Astrocyte of the hippocampus (primary cell): ENCODE data around the gene NCOR2.
A peak's percentile ranks its signal among the peaks of the same experiment; 100 is the strongest.

ENCODE experiments used
- DNase-seq: peaks from one replicate; pipeline ENCODE4 v3.0.0; 2011; ENCODE audit warnings: low read depth, low spot score

Gene NCOR2

DNA sequence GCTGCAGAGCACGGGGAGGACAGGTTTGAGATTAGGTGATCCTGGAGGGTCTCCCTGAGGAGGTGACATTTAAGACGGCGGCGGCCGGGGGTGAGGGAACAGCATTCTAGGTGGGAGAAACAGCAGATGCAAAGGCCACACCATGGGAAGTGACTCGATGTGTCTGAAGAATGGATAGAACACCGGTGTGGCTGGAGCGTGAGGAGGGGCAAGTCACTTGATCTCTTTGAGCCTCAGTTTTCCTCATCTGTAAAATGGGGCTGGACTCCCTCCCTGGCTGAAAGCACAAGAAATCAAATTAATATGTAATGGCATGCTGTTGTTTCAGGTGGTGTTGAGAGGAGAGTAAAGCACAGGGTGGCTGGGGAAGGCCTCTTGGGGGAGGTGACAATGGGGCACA lies 10.0 kb upstream of the NCOR2 start:
- no peak for DNase-seq

DNA sequence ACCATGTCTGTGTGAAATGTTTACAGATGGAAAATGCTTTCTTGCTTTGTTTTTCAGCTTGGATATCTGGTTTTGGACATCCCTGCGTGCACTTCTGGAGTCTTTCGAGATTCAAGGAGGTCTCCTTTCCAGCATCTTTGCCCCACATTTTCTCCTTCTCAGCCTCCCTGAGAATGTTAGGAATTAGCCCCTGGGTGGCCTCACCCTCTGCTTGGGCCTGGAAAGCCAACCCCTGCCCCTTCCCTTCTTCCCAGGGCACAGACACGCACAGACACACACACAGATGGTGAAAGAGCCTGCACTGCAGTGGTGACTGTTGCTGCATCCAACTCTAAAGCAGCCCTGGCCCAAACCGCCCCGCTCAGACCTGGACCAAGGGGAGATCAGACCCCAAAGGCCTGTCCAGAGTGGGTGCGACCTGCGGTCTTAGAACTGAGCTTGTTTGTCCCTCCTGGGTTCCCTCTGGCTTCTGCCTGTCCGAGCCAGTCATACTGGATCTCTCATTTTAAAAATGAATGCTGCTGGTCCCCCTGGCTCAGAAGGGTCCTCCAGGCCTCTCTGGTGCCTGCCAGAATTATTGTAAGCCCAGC lies 8.7 kb upstream of the NCOR2 start:
- DNase-seq: no peak

DNA sequence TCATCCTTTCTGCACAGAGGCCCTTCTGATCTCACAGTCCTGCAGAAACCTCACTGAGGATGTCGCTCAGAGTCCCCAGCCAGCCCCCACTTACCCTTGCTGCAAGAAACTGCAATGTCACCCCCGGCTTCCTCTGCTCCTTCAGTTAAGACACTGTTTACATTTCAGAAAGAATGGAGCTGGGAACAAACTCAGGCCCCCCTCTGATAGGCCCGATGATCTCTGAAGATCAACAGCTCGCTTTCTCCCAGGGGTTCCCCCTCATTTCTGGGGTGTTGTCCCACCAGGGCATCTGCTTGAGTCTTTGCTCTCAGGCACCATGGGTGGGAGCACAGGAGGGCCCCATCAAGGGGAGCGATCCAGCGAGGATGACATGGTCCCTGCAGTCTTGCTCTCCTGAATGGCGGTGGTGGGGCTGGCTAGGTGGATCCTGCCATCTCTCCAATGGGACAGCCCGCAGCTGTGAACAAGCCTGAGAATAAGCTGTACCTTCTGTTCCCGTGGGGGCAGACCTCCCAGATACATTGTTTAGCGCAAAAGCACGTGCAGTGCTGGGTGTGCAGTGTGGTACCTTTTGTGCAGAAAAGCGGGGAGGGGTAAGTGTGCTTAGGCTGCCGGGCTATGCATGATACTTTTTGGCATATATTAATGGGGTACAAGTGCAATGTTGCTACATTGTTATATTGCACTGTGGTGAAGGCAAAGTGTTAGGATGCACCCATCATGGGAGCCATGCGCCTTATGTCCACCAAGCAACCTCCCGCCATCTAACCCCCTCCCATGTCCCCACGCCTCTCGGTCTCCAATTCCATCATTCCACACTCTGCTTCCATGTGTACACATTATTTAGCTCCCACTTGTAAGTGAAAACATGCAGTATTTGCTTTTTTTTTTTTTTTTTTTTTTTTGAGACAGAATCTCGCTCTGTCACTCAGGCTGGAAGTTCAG lies 6.7 kb upstream of the NCOR2 start:
- no peak for DNase-seq

DNA sequence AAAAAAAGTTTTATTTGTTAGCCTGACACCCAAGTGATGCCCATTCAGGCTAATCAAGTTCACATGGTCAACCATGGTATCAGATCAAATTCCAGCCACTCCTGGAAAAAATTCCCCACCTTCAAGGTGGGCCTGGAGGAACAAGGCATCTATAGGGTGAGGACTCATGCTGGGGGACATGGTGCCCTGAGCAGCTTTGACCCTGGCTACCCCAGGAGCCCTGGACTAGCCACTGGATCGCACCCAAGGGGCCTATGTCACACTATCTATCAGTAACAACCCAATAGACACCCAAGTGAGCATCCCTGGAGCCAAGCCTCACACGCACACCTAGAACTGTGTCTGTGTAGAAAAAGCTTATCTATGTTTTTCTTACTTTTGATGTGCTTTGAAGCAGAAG lies 4.1 kb upstream of the NCOR2 start:
- DNase-seq: no peak

DNA sequence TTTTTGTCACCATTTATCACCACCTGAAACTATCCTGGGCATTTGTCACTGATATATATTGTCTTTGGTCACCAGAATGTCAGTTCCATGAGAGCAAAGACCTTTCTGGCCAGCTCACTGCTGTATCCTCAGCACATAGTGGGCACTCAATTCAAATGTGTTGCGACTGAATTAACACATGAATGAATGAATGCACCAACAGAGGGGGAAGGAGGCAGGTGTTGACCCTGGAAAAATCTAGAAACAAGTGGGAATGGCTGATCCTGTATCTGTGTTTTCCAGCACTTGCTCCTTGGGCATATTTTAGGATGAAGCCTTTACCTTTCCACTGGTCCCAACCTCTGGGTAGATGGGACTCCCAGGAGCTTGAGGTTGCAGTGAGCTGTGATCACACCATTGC lies 3.4 kb upstream of the NCOR2 start:
- no peak for DNase-seq

DNA sequence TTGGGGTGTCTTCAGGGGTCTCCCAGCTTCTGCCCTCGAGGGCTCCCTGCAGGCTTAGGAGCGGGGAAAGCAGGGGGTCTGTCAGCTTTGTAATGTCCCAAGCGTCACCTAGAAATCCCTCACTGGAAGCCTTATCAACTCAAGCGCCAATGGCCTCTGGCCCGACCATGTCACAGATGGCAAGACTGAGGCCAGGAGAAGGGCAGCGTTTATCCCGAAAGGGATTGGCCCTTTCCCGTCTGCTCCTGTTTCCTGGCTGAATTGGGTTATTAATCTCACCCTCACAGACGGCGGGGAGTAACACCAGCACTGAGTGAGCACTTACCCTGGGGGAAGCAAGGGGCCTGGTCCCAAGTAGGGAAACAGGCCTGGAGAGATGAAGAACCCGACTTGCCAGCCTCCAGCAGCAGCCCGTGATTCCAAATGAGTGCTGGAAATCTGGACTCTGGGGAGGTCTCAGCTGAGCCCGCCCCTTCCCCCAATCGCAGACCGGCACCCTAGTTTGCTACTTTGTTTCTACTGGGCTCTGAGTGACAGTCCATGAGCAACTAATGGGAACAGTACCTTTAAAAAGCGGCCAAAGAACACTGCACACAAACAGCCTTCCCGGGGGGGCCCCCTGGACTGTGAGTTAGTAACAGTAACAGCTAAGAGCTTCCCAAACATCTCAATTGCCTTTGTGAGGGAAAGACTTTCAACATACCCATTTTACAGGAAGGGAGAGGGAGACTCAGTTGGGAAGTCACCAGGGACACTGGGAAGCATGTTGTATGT lies 2.1 kb upstream of the NCOR2 start:
- peak; percentile 56 for DNase-seq

DNA sequence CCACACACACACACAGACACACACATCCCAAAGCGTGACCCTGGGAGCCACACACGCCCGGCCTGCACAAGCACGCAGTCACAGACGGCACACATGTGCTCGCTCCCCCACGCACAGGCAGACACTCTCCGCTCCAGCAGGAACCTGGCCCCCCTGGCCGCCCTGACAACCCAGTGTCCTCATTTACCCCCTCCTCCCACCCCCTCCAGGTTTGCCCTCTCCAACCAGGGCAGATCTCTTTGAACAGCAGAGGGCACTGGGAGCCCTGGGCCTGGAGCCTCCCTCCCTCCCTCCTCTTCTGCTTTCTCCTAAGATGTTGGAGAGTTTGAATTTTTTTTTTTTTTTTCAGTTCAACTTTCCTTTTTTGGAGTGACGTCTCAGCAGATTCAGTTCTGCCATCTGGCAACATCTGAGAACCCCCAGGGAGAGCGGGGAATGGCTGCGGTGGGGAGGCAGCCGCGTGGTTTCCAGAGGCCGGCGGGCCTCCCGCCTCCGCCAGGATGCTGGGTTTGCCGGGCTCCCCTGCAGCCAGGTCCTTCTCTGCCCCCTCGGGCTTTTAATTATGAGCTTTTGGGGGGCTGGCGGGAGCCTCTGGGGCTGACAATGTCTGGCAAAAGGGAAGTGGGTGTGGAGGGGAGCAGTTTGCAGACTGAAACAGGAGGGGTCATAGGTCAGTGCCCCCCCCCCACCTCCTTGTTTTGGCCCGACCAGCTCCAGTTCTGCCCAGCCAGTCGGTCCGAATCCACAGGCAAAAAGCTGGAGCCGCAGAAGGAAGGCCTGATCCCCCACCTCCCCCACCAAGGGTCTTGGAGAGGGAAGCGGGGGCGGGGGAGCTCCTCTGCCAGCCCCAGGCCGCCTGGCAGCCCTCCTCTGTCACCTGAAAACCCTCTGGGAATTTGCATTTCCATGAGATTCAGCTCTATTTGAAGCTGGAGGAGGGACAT lies 1.3 kb upstream of the NCOR2 start:
- peak; percentile 96 for DNase-seq

DNA sequence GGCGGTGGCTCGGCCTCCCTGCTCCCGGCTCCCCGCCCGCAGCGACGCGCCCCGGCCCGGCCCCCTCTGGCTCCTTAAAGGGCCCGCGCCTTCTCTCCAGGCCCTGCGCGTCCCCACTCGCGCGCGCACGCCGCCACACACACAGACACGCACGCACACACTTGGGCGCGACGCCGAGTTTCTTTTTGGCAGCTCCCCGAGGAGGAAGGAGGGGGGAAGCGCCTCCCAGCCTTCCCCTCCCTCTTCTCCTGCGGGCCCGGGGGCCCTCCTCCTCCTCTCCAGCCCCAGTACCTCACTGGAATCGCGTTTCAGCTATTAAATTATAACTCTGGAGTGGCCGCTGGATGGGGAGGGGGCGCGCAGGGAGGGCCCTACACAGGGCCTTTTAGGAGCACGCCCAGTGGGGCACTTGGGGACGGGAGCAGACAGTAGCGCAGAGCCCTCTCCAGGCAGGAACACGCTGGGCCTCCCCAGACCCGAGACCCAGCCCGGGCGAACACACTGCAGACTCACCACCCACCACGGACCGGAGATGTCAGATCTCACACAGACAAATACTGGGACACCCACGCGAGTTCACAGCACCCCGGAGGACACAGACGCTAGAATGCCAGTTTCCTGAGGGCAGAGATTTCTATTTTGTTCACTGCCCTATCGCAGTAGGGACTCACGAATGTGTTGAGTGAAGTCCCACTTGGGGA lies 411 bp upstream of the NCOR2 start:
- DNase-seq: peak; percentile 98

DNA sequence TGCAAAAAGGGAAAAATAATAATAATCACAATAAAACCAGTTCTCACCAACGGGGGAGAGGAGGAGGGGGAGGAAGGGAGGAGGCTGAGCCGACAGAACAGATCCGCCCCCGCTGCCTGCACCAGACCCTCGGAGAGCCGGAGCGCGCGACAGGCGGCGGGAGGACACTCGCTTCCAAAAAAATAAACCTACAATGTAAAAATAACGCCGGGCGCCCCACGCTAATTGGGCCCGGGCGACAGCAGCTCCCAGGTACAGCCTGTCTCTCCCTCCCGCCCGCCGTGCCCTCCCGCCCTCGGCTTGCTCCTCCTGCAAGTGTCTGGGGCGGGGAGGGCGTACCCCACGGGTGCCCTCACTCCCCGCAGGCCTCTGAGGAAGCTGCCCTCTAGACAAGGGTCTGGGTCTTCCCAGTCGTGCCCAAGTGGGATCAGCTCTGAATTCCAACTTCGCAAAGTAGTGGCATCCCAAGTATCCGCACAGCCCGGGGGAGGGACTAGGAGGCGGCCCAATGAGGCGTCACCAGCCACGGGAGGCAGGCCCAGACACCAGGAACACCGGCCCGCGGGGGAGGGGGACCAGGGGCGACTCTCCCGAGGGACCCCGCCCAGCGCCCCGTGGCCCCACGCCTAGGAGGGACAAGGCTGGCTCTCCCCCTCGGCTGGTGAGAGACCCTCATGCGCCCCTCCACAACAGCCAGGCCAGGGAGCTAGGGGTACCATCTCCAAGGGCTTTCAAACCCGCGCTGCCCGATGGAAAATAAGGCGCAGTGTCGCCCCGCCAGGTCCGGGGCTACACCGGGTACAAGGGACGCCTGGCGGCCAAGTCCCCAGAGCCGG lies 1.0 kb downstream of the NCOR2 start:
- peak; percentile 92 for DNase-seq

DNA sequence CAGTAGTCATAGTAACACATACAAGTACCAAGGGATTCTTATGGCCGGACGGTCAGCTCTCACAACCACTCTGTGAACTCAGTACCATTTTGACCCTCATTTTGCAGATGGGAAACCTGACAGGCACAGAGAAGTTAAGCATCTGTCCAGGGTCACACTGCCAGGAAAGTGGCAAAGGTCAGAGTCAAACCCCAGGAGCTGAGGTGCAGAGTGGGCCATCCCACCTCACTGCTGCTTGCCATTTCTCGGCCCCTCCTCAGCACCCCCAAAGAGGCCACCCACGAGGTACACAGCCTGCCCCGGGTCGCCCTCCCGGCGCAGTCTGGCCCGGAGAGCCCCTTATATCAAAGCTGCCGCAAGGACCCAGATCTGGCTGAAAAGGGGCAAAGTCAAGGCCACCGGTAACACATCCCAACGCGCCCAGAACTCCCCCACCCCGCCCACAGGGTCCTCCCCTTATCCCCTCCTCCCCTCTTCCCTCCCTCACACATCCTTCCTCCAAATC lies 1.7 kb downstream of the NCOR2 start:
- DNase-seq: no peak

DNA sequence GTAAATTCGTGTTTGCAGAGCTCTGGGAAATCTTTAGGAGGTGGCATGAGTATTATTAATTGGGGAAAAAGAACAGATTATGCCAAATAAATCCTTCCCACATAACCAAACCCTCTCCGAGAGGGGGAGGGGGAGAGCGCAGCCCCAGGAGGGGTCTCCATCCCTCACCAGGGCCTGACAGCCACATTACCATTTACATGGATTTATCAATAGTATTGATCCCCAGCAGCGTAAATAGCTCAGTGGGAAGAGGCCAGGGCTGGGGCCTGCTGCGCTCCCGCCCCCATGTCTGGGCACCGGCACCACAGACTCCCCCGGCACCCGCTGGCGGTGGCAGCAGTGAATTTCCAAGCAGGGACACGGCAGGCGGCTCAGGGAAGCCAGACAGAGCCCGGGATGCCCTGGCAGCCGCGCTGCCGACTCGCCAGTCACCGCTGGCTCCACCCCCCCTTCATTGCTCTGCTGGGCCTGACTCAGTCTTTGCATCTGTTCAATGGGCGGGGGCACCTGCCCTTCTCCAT lies 2.4 kb downstream of the NCOR2 start:
- DNase-seq: peak; percentile 61

DNA sequence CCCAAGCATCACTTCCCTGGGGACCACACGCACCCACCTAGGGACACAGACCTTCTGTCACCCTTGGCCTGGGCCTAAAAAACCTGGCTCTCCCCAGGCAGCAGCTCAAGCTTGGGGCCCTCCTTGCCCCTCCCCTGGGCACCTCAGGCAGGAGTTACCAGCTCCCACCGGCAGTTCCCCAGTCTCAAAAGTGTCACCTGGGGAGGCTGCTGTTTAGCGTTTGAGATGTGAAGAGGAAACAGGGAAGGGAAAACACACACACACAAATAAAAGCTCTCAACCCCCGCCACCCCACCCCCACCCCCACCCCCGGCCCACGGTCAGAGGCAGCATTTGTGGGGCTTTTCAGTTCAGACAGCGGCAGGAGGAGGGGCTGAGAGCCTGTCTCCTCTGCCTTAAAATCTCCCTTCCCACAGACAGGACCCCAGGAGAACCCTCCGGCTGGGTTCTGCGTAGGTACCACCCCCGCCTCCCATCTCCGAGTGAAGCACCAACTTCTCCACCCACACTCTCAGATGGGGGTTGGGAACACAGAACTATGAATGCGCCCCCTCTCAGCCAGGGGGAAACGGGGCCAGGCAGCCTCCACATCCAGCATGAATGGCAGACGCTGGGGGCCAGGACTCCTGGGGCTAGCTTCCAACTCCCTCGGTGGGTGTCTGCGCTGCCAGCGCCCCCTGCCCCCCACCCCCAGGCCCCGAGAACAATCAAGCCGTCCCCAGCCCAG lies 3.0 kb downstream of the NCOR2 start:
- DNase-seq: peak; percentile 57

DNA sequence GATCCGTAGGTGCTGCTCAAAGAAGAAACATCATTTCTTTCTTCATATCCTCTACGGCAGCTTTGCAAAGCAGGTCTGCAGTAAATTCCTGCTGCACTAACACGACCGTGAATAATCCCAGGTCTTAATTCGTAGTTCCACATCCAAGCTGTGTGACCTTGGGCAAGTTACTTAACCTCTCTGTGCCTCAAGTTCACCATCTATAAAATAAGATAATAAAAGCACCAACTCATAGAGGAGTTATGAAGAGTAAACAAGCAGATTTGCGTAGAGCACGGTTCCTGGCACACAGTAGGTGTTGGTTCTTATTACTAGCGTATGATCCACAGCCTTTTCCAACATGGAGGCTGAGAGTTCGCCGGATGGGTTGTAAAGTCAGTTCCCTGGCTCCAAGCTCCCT lies 3.6 kb downstream of the NCOR2 start:
- no peak for DNase-seq

DNA sequence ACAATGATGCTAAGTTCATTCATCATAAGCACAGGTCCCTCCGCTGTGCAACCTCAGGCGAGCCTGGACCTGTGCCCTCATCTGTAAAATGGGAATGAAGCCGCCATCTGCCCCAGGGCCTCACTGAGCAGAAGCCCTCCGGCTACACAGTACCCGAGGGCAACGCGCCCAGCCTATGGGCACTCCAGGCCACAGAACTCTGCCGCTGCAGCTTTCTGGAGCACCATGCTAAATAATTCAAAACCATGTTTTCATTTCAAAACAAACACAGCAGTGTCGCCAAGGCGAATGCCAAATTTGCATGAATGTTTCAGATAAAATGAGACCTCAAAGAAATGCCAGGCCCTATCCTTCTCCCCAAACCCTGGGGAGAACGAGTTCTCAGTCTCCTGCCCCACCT lies 4.0 kb downstream of the NCOR2 start:
- peak; percentile 75 for DNase-seq

DNA sequence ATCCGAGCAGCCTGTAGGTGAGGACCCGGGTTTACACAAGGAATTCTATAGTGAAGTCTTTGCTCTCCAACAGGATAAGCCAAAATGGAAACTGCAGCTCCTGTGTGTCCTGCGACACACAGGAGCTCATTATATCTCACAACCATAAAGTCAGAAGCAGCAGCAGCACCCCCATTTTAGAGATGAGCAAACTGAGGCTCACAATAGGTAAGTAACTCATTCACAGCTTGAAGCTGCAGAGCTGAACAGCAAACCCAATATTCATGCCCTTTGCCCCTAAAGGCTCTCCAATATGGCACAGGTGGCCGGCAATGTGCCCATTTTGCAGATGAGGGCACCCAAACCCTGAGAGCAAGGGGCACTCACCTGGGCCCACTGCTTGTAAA lies 4.6 kb downstream of the NCOR2 start:
- DNase-seq: no peak

DNA sequence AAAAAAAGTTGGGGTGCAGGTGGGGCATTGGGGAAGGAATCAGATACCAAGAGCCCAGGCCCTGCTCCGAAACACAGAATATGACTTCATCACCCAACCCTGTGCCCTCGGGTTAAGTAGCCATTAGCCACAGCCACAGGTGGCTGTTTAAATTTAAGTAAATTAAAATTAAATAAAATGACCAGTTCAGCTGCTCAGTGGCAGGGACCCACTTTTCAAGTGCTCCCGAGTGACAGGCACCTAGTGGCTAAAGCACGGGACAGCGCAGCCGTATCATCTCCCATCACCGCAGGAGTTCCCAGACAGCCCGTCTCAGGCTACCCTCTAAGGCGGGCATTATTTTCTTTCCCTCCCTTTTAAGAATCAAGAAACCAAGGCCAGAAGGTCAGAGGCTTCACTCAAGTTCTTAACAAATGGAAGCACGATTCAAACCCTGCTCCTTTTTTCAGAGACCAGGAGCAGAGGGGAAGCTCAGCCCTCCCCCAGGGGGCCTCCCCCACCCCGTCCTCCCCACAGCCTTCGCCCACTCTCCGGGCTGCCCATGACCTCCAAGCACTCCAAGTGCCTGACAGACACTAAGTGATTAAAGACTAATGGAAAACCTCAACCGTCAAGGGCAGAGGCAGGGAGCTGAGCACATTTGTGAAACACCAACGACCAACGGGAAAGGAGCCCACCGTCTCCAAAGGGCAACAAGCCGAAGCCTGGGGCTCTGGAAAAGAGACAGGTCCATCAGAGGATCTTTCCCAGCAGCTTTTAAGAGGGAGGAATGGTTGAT lies 5.2 kb downstream of the NCOR2 start:
- DNase-seq: no peak

DNA sequence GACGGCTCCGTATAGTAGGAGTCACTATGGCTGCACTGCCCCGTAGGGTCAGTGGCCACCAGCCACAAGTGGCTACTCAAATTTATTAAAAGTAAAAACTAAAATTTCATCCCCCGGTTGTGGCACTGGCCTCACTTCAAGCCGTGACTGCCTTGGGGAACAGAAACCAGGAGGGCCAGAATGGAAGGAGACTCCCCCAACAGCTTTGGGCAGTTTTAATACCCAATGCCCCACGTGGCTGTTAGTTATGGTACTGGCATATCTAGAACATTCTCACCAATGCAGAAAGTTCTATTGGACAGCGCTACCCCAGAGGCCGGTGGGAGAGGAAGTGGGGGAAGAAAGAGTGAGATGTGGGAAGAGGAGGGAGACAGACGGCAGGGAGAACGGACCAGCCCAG lies 6.2 kb downstream of the NCOR2 start:
- no peak for DNase-seq
